Adrenal gland (tissue), 5 donors: Measurements from ENCODE around the gene BAZ1A.

Experiments used
- CTCF ChIP-seq, 6 experiments: fragments of 450-650 bp in 4 of 6; fragments of 200-600 bp in 2 of 6; sonication (generic) in 1 of 6; IDR thresholded peaks; 1 replicate in 5 of 6; 2 replicates in 1 of 6; pipeline versions ENCODE4 v1.5.1 to v1.8.0; 2016 to 2021; ENCODE audit warnings: antibody characterized with exemption in 6 of 6, mild to moderate bottlenecking in 2 of 6, moderate library complexity in 1 of 6
- POLR2A ChIP-seq, 2 donors: fragments of 450-650 bp; IDR thresholded peaks; one replicate each; pipeline ENCODE4 v1.6.1; 2017; ENCODE audit warnings: antibody characterized with exemption in 2 of 2, mild to moderate bottlenecking in 2 of 2, moderate library complexity in 1 of 2
- donor health status: DM: no; HTN: no; CAD: no.

GRCh38 chr14:34837801-34838322 lies 37.3 kb downstream of the BAZ1A start:
- TF ChIP-seq CTCF (IDR thresholded peaks at IDR 0.05): no peak
- no peak for TF ChIP-seq POLR2A (IDR thresholded peaks at IDR 0.05)
